Left lobe of liver (tissue), 2 donors: Measurements from ENCODE around the gene CELSR1. TPM values are rescaled to one million over a fixed set of nuclear protein-coding genes. Genes with fewer than 3 reads are reported as not detected.
"Not testable (repeated sequence)": the region's sequence is repeated elsewhere in the genome, so short reads cannot be mapped to it uniquely, and the experiment has no call there.

Experiments used
- ATAC-seq: fragments of 200-7000 bp; cut with Tn5 transposase; one replicate; pipeline ENCODE4 v1.9.1; 2020; ENCODE audit warnings: mild to moderate bottlenecking, moderate library complexity
- DNase-seq: peaks from one replicate; pipeline ENCODE4 v3.0.0-alpha.2; 2020; ENCODE audit warnings: low spot score
- total RNA-seq: library from RNA; stranded (reverse); gene quantifications from one replicate; pipeline ENCODE4 v1.2.1, GENCODE V29; 2021
- donor health status: DM: no; HTN: no; CAD: no; lungs with moderate emphysema.
- donor health status: DM: no; HTN: yes; CAD: no.

Gene CELSR1
- total RNA-seq, 1 donor from 2014 or later: 8.4 TPM

GRCh38 chr22:46315976-46316375, 221.4 kb downstream of the CELSR1 start:
- no peak for ATAC-seq
- DNase-seq: no peak

- not testable (repeated sequence) for DNase-seq, ATAC-seq
These were observed 224.6 kb downstream of the CELSR1 start for GRCh38 chr22:46312848-46313247.

GRCh38 chr22:46312056-46312455, 225.4 kb downstream of the CELSR1 start:
- DNase-seq: no peak
- no peak for ATAC-seq

Other genes starting within 250 kb of the CELSR1 start
- 0.63 TPM for gene GTSE1, start 240.8 kb downstream of the CELSR1 start, total RNA-seq
- 23.6 TPM for gene TRMU, start 201.9 kb downstream of the CELSR1 start, total RNA-seq
- 42.5 TPM for gene GRAMD4, start 82.8 kb upstream of the CELSR1 start, total RNA-seq
- 22.0 TPM for gene CERK, start 200.6 kb upstream of the CELSR1 start, total RNA-seq
- gene TBC1D22A, start 225.0 kb upstream of the CELSR1 start, total RNA-seq: 12.4 TPM